Mononuclear cell (primary cell): Measurements from ENCODE around the gene ABAT. TPM values are rescaled to one million over a fixed set of nuclear protein-coding genes. Genes with fewer than 3 reads are reported as not detected.
"Not testable (repeated sequence)": the region's sequence is repeated elsewhere in the genome, so short reads cannot be mapped to it uniquely, and the experiment has no call there.

Source experiments
- H3K27me3 ChIP-seq: 2 replicates; pipeline ENCODE4 v1.6.0; 2011; ENCODE audit warnings: low read length, control low read depth; ENCODE audit not compliant: insufficient read depth
- H3K4me1 ChIP-seq: 2 replicates; pipeline ENCODE4 v1.5.1; 2011; ENCODE audit warnings: mild to moderate bottlenecking, low read length, control low read depth; ENCODE audit not compliant: insufficient read depth
- H3K4me3 ChIP-seq: 2 replicates; pipeline ENCODE4 v1.5.1; 2011; ENCODE audit warnings: mild to moderate bottlenecking, low read length, moderate library complexity
- H3K9me3 ChIP-seq: 2 replicates; pipeline ENCODE4 v1.5.1; 2011; ENCODE audit warnings: low read depth, mild to moderate bottlenecking, control low read depth, low read length
- total RNA-seq: library from RNA; depleted of rRNA; stranded (reverse); fragments of >200 nt; gene quantifications from one replicate; pipeline ENCODE4 v1.2.3, GENCODE V29; 2012

Gene ABAT
- total RNA-seq, 1 donor: 2.5 TPM

DNA sequence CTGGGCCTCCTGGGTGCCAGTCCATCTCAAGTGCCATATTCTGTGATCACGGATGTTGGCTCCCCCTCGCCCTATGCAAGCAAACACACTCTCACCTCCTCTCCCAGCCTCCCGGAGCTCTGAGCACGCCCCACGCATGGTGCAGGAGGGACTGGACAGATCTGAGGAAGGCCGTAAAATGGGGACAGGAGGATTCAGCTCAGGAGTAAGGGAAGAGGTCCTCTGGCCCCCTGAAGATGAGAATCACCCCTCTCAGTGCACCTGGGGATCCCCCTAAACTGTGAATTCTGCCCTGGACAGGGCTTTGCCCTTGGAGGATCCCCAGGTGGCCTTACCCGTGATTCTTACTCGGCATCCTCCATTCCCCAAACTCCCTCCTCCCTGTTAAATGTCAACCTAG, 107.4 kb downstream of the ABAT start:
- H3K9me3 ChIP-seq: no peaks in the 10 kb centered on the region
- no peaks in the 10 kb centered on the region for H3K4me1 ChIP-seq
- no peak overlapping the region for H3K4me3 ChIP-seq
- no peaks in the 10 kb centered on the region for H3K27me3 ChIP-seq

DNA sequence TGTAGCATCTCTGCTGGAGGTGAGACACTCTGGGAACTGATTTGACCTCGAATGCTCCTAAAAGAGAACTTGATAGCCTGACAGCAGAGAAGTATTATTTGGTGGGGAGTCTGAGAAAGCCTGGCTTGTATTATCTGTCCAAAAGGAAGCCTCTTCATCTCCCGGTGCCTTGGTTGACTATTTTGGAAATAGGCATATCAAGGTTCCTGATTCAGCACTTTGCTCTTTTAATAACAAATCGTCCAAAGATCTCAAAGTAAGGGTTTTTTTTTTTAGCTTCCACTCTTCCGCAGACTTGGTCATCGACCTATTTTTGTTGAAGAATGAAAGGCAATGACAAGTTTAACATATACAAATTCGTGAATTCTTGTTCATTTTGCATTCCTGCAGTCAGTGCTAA, 108.3 kb downstream of the ABAT start:
- Histone ChIP-seq H3K4me3 (no peak overlapping the region), H3K27me3 (no peaks in the 10 kb centered on the region), H3K9me3 (no peaks in the 10 kb centered on the region), H3K4me1 (no peaks in the 10 kb centered on the region)

- Histone ChIP-seq H3K9me3 (no peaks in the 10 kb centered on the region), H3K4me3 (no peak overlapping the region), H3K4me1 (no peaks in the 10 kb centered on the region), H3K27me3 (no peaks in the 10 kb centered on the region)
These were observed 111.0 kb downstream of the ABAT start for GRCh38 chr16:8785408-8785807.

GRCh38 chr16:8786316-8786715, 111.9 kb downstream of the ABAT start:
- H3K4me1 ChIP-seq, H3K4me3 ChIP-seq, H3K9me3 ChIP-seq, H3K27me3 ChIP-seq: not testable (repeated sequence)

- no peak overlapping the region for H3K4me3 ChIP-seq
- no peaks in the 10 kb centered on the region for H3K9me3 ChIP-seq
- H3K27me3 ChIP-seq: no peaks in the 10 kb centered on the region
- H3K4me1 ChIP-seq: no peaks in the 10 kb centered on the region
These were observed 114.3 kb downstream of the ABAT start for GRCh38 chr16:8788578-8789172.

GRCh38 chr16:8795091-8795490, 120.7 kb downstream of the ABAT start:
- Histone ChIP-seq H3K4me1 (peaks cover 38% of the 10 kb centered on the region), H3K4me3 (no peak overlapping the region), H3K9me3 (no peaks in the 10 kb centered on the region), H3K27me3 (no peaks in the 10 kb centered on the region)

- Histone ChIP-seq H3K27me3 (no peaks in the 10 kb centered on the region), H3K4me3 (no peak overlapping the region), H3K9me3 (no peaks in the 10 kb centered on the region), H3K4me1 (peaks cover 39% of the 10 kb centered on the region)
These were observed 121.4 kb downstream of the ABAT start for GRCh38 chr16:8795818-8796217.

- Histone ChIP-seq H3K4me3 (peak overlapping the region; percentile 76), H3K4me1 (peaks cover 39% of the 10 kb centered on the region), H3K27me3 (no peaks in the 10 kb centered on the region), H3K9me3 (no peaks in the 10 kb centered on the region)
These were observed 122.3 kb downstream of the ABAT start for GRCh38 chr16:8796469-8797363.

DNA sequence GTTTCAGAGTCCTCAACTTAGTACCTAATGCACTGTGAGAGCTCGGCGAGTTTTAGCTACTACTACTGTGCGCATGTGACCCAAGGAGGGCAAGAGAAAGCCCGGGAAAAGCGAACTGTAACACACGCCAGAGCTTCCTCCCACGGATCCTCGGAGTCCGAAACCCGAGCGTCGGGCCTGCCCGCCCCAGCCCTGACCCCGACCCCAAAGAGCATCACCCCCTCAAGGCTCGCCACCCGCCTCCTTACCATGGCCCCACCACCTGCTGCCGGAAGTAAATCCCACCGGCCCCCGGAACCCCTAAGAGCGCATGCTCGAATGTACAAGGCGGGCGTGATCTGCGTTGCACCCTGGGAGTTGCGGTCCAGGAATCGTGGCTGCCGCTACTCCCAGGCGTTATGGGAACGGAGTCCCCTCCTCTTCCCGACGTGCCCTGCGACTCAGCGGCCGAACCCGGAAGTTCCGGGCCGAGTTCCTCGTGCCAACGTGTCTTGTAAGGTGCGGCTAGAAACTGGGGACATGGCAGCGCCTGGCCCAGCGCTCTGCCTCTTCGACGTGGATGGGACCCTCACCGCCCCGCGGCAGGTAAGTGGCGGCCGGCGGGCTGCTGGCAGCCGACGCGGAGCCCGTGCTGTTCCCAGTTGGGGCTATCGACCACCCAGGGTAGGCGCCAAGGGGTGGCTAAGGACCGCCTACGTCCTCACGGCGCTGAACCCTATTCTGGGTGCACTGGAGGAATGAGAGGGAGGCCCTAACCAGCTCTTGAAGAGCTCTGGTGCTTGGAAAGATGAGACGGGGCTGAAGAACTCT, 123.2 kb downstream of the ABAT start, which contains the start of the genes PMM2 and TMEM186:
Gene PMM2 (plus strand): TSS at position 476 of the 810 bp plus-strand sequence. CDS start 44 bp downstream, at position 520.
Gene TMEM186 (minus strand): TSS at position 276 of the 810 bp plus-strand sequence. CDS start 25 bp downstream, at position 251.
- H3K9me3 ChIP-seq: no peaks in the 10 kb centered on the region
- peak within 1 kb of the TSS; percentile 76 for H3K4me3 ChIP-seq
- H3K4me1 ChIP-seq: peaks cover 39% of the 10 kb centered on the region
- H3K27me3 ChIP-seq: no peaks in the 10 kb centered on the region

GRCh38 chr16:8798174-8798527, 123.7 kb downstream of the ABAT start:
- Histone ChIP-seq H3K4me1 (peaks cover 39% of the 10 kb centered on the region), H3K4me3 (peak overlapping the region; percentile 76), H3K9me3 (no peaks in the 10 kb centered on the region), H3K27me3 (no peaks in the 10 kb centered on the region)

- no peaks in the 10 kb centered on the region for H3K27me3 ChIP-seq
- peak overlapping the region; percentile 76 for H3K4me3 ChIP-seq
- H3K9me3 ChIP-seq: no peaks in the 10 kb centered on the region
- H3K4me1 ChIP-seq: peaks cover 39% of the 10 kb centered on the region
These were observed 124.2 kb downstream of the ABAT start for GRCh38 chr16:8798535-8799157.

DNA sequence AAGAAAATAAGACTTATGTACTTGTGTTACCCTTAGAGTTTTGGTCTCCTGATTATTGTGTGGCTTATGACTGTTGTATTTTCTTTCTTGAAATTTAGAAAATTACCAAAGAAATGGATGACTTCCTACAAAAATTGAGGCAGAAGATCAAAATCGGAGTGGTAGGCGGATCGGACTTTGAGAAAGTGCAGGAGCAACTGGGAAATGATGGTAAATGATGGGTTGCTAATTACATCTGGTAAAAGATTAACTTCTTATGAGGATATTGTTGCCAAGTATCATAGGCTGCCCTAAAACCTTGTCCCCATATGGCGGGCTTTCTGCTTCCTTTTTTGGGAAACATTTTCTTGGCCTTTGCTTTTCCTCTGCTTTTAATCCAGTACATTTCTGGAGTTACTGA, 127.3 kb downstream of the ABAT start:
- H3K4me3 ChIP-seq: no peak overlapping the region
- peaks cover 30% of the 10 kb centered on the region for H3K4me1 ChIP-seq
- no peaks in the 10 kb centered on the region for H3K9me3 ChIP-seq
- no peaks in the 10 kb centered on the region for H3K27me3 ChIP-seq

- not testable (repeated sequence) for H3K27me3 ChIP-seq, H3K9me3 ChIP-seq, H3K4me3 ChIP-seq
- peaks cover 14% of the 10 kb centered on the region for H3K4me1 ChIP-seq
These were observed 129.3 kb downstream of the ABAT start for GRCh38 chr16:8803733-8804132.

- H3K4me3 ChIP-seq: no peak overlapping the region
- no peaks in the 10 kb centered on the region for H3K9me3 ChIP-seq
- H3K27me3 ChIP-seq: no peaks in the 10 kb centered on the region
- peaks cover 9% of the 10 kb centered on the region for H3K4me1 ChIP-seq
These were observed 129.9 kb downstream of the ABAT start for GRCh38 chr16:8804313-8804712.
